Activated T-cell treated with anti-CD3 and anti-CD28 coated beads, Interleukin-2, amount 50 U/mL, for 1 hour (primary cell): ENCODE results near the gene FSTL4.
"Not testable (repeated sequence)": the region's sequence is repeated elsewhere in the genome, so short reads cannot be mapped to it uniquely, and the experiment has no call there.

Source experiments
- DNase-seq: peaks from one replicate; pipeline ENCODE4 v3.0.0-alpha.2; 2020

FSTL4 gene

GRCh38 chr5:133234273-133234672 is 378.1 kb downstream of the FSTL4 start:
- DNase-seq = no peak

- DNase-seq = no peak
These were observed 378.7 kb downstream of the FSTL4 start for GRCh38 chr5:133233616-133234015.

- DNase-seq = no peak
These were observed 379.4 kb downstream of the FSTL4 start for GRCh38 chr5:133232911-133233310.

GRCh38 chr5:133232435-133232834 is 379.9 kb downstream of the FSTL4 start:
- no peak for DNase-seq

DNA sequence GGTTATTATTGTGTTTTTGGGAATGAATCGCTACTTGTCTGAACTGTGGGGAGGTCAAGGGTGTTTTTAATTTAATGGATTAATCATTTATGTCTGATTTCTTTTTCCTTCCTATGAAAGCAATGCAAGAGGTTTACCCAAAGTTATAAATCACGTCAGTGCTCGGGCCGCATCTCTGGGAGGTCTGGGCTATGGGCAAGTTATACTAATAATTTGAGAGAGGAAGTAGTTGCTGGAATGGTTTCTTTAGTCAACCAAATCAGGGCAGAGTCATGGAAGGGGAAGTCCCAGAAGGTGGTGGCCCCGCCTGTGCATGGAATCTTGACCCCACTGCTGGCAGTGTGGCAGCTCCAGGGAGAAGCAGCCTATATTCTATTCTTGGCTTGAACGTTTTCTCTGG is 380.3 kb downstream of the FSTL4 start:
- DNase-seq = no peak

DNA sequence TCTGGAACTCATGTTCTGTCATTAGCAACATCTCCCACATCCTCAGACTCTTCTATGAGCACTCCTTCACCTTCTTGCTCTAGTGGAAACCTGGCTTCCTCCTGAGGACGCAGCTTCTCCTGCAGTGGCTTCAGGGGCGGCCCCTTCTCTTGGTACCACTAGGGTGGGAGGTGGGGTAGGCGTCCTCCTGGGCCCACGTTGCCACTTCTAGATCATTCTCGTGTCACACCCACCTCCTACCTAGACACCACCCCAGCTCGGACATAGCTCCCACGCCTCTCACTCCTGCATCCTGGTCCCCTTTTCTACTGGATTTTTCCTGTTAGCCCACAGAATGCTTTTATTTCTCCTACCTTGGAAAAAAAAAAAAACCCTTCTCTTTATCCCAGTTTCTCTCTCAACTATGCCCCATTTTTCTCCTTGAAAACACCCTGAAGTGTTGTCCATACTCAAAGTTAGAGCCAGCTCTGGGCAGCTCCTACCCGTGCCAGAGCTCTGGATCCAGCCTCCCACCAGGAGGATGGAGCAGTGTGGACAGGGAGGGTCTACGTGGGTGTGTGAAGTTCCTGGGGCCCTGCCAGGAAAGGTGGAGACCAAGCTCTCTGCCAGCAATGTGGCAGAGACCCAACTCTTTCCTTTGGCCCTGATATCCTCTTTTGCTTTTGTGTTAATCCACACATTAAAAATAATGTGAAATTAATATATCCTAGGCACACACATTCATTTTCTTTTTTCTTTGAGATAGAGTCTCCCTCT is 381.3 kb downstream of the FSTL4 start:
- no peak for DNase-seq

- DNase-seq = no peak
These were observed 382.2 kb downstream of the FSTL4 start for GRCh38 chr5:133229931-133230664.

- DNase-seq = no peak
These were observed 384.0 kb downstream of the FSTL4 start for GRCh38 chr5:133228316-133228715.

GRCh38 chr5:133227897-133228296 is 384.4 kb downstream of the FSTL4 start:
- DNase-seq = no peak

- DNase-seq = no peak
These were observed 385.3 kb downstream of the FSTL4 start for GRCh38 chr5:133227082-133227481.

DNA sequence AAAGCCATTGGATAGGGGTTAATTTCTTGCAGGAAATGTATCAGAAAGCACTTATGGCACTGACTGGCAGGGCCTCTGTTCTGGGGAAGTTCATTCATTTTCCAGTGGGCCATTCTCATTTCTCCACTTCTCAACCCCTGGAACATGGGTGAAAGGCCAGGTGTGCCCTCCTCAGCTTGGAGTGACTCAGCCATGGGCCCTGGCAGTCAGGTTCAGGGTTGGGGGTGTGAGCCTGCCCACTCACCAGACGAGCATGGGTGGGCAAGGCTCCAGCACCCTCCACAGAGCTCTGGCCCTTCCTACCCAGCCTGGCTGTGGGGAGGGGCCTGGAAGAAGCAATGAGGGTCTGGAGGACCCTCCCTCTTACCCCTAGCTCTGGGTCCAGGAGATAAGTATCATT is 386.2 kb downstream of the FSTL4 start:
- no peak for DNase-seq

DNA sequence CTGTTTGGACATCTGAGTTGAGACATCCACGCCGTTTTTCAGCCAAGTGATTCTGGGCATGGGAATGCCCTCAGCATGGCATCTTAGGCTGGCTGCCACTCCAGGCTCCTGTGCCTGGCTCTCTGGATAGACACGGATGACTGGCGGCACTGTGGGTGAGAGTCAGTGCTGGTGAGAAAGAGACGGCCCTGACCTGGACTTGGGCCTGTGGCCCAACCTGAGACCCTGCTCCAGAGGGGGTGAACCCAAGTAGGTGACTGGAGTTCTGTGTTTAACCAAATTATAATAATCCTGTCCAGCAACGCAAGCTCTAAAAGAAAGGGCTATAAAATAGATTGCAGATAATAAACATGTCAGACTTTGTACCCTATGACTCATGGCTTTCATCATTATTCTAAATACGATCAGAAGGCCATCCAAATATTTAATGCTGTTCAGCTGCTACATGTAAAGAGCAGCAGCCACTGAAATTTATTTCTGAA is 386.6 kb downstream of the FSTL4 start:
- DNase-seq = no peak

- no peak for DNase-seq
These were observed 389.4 kb downstream of the FSTL4 start for GRCh38 chr5:133222979-133223378.

DNA sequence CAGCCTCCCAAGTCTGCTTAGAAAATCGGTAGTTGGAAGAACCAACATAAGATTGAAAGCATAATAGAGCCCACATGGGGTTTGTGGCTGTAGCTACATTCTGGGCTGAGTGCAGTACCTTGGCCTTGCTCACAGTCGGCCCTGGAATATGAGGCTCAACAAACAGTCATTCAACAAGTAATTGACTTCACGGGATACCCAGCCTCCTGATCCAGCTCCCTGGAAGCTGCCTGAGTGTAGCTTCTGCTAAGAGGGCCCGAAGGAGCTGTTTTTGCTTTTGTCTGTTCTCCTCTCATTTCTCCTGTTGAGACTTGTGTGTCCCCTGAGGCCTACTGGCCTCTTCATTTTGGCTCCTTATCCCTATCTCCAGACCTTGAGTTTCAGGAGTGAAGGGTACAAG is 389.8 kb downstream of the FSTL4 start:
- no peak for DNase-seq

GRCh38 chr5:133222040-133222439 is 390.3 kb downstream of the FSTL4 start:
- DNase-seq = no peak

- no peak for DNase-seq
These were observed 391.3 kb downstream of the FSTL4 start for GRCh38 chr5:133220851-133221674.

DNA sequence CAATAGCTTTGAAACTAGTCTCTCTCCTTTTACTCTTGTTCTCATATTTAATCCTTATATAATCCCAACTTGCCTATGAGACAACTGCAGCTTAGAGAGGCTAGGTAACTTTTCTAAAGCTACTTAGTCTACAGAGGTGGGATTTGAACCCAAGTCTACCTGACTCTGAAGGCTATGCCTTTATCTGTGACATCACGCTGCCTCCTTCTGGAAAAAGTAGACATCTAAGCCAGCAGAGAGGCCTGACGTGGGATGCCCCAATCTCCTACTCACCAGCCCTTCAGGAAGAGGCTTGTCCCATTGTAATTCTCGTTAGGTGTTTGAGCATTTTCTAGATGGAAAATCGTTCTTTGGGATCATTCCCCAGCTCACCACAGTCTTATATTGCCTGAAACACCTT is 393.0 kb downstream of the FSTL4 start:
- no peak for DNase-seq

DNA sequence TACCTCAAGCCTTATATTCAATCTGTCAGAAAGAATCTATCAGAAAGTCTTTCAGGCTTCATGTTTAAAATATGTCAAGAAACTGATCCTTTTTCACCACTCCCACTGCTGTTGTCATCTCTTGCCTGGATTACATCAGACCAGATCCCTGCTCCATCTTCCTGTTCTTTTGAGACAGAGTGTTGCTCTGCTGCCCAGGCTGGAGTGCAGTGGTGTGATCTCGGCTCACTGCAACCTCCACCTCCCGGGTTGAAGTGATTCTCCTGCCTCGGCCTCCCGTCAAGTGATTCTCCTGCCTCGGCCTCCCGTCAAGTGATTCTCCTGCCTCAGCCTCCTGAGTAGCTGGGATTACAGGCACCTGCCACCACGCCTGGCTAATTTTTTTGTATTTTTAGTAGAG is 396.2 kb downstream of the FSTL4 start:
- not testable (repeated sequence) for DNase-seq

- DNase-seq = no peak
These were observed 398.1 kb downstream of the FSTL4 start for GRCh38 chr5:133214153-133214820.

DNA sequence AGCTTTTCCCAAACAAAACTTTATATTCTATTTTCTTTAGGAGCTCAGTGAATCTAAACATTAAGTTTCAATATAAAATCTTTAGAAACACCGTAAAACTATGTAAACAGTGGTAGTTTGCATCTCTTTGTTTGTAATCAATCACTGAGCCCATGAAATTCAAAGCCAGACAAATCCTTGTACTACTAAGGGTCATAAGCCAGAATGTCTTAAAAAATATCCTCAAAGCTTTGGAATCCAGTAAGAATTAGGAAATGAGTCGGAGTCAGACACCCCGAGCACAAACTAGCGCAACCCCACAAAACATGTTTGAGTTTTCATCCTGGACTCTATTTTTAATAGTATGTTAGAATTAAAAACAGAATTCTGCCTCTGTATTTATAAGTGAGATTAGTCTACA is 406.7 kb downstream of the FSTL4 start:
- DNase-seq = no peak

- no peak for DNase-seq
These were observed 407.1 kb downstream of the FSTL4 start for GRCh38 chr5:133205204-133205603.

DNA sequence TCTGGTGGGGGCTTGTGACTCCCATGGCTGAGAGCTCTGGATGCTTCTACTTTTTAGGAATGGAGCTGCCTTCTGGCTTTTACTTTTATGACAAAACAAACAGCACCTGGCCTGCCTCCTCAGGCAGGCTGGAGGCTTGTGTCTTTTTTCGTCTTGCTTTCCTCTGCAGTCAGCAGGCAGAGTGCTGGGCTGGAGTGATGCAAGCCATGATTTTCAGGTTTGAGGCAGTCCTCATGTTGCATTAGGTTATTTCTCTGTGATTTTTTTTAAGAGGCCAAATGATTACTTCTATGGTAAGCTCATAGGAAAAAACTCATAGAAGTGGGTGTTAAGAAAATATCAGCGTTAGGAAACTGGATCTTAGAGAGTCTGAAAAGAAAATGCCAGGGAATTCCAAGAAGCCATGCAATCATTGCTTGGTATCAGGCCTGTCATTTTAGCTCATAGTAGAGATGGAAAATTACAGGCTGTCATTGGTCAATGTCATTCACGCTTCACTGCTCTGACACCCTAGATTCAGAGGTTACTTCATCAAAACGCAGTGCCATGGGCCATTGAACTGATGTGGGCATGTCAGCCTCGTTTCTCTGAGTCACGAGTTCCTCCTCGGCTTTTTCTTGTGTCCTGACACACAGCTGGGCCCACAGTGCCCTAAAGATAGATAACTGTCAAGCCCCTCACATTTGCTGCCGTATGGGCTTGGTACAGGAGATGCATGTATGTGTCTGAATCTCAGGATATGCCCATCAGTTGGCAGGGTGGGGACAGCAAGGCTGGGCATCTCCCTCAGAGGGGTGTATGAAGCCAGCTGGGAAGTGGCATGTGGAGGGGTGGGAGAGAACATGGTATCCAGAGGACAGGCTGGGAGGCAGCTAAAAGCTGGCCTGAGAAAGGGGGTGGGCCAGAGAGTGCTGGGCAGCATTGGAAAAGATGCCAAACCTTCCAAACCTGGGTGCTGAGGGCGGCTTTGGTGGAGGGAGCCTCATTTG is 408.7 kb downstream of the FSTL4 start:
- DNase-seq = no peak
